Measurements from ENCODE around the gene MADD. TPM values are rescaled to one million over a fixed set of nuclear protein-coding genes. Genes with fewer than 3 reads are reported as not detected.

The MADD gene
- polyA plus RNA-seq, 1 donor from 2014 or later = 66.9 TPM

DNA sequence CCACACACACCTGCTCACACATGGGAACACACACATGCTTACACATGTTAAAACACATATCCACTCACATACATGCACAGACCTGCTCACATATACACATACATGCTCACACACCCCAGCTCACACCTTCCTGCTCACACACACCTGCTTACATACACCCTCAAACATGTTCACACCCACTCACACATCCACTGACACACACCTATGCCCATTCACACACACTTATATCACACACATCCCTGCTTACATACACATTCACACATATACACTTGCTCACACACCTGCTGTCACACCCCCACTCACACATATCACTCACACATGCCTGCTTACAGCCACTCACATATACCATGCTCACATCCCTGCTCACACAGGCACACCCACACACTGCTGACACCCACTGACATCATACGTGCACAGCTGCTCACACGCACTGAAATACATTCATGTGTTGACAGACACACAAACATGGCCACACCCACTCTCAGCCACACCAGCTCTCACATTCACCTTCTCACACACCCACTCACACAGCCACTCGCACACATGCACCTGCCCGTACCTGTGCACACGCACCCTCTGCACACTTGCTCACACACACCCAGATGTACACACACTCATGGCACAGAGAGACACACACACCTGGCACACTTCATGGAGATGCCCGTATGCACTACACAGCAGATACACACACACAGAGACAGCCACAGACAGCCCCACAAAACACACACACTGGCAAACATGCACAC, 88.2 kb downstream of the MADD start:
- TF ChIP-seq, protein P1, sequence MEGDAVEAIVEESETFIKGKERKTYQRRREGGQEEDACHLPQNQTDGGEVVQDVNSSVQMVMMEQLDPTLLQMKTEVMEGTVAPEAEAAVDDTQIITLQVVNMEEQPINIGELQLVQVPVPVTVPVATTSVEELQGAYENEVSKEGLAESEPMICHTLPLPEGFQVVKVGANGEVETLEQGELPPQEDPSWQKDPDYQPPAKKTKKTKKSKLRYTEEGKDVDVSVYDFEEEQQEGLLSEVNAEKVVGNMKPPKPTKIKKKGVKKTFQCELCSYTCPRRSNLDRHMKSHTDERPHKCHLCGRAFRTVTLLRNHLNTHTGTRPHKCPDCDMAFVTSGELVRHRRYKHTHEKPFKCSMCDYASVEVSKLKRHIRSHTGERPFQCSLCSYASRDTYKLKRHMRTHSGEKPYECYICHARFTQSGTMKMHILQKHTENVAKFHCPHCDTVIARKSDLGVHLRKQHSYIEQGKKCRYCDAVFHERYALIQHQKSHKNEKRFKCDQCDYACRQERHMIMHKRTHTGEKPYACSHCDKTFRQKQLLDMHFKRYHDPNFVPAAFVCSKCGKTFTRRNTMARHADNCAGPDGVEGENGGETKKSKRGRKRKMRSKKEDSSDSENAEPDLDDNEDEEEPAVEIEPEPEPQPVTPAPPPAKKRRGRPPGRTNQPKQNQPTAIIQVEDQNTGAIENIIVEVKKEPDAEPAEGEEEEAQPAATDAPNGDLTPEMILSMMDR (IDR thresholded peaks at IDR 0.05; ENCODE audit: poor library complexity, severe bottlenecking) = no peak
- TF ChIP-seq TAF1 (IDR thresholded peaks at IDR 0.05; ENCODE audit: low read depth) (no peak), EP300 (conservative IDR thresholded peaks at IDR 0.05; ENCODE audit: poor library complexity, severe bottlenecking) (no peak), RAD21 (conservative IDR thresholded peaks at IDR 0.05) (no peak), SMC3 (conservative IDR thresholded peaks at IDR 0.05; ENCODE audit: poor library complexity) (no peak), MXI1 (conservative IDR thresholded peaks at IDR 0.05; ENCODE audit: poor library complexity, severe bottlenecking) (no peak), EZH2 (IDR thresholded peaks at IDR 0.05; ENCODE audit: borderline replicate concordance, insufficient read depth, low read length, poor library complexity, severe bottlenecking) (no peak), POLR2AphosphoS5 (IDR thresholded peaks at IDR 0.05) (no peak)
- TF ChIP-seq, protein P2, sequence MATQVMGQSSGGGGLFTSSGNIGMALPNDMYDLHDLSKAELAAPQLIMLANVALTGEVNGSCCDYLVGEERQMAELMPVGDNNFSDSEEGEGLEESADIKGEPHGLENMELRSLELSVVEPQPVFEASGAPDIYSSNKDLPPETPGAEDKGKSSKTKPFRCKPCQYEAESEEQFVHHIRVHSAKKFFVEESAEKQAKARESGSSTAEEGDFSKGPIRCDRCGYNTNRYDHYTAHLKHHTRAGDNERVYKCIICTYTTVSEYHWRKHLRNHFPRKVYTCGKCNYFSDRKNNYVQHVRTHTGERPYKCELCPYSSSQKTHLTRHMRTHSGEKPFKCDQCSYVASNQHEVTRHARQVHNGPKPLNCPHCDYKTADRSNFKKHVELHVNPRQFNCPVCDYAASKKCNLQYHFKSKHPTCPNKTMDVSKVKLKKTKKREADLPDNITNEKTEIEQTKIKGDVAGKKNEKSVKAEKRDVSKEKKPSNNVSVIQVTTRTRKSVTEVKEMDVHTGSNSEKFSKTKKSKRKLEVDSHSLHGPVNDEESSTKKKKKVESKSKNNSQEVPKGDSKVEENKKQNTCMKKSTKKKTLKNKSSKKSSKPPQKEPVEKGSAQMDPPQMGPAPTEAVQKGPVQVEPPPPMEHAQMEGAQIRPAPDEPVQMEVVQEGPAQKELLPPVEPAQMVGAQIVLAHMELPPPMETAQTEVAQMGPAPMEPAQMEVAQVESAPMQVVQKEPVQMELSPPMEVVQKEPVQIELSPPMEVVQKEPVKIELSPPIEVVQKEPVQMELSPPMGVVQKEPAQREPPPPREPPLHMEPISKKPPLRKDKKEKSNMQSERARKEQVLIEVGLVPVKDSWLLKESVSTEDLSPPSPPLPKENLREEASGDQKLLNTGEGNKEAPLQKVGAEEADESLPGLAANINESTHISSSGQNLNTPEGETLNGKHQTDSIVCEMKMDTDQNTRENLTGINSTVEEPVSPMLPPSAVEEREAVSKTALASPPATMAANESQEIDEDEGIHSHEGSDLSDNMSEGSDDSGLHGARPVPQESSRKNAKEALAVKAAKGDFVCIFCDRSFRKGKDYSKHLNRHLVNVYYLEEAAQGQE (IDR thresholded peaks at IDR 0.05; ENCODE audit: borderline replicate concordance) = no peak
- Histone ChIP-seq H3K4me2 (ENCODE audit: low read length) (no peak overlapping the region), H3K27ac (ENCODE audit: low read length) (no peak overlapping the region), H3K4me3 (ENCODE audit: low read length) (no peak overlapping the region), H3K79me2 (replicated peaks; ENCODE audit: insufficient read depth, low read length) (no peaks in the 10 kb centered on the region), H3K9me3 (ENCODE audit: low read length) (no peaks in the 10 kb centered on the region), H3K27me3 (ENCODE audit: insufficient read depth, low read depth, low read length) (no peaks in the 10 kb centered on the region), H2AFZ (ENCODE audit: low read depth, low read length) (no peak overlapping the region), H3F3A (ENCODE audit: insufficient read depth, low read length, poor library complexity, severe bottlenecking) (no peaks in the 10 kb centered on the region), H3K36me3 (ENCODE audit: insufficient read depth, low read length) (no peaks in the 10 kb centered on the region), H3K9ac (ENCODE audit: low read length) (no peak overlapping the region), H4K20me1 (ENCODE audit: insufficient read depth) (no peaks in the 10 kb centered on the region), H3K9me2 (ENCODE audit: insufficient read depth, low read length) (no peaks in the 10 kb centered on the region)

DNA sequence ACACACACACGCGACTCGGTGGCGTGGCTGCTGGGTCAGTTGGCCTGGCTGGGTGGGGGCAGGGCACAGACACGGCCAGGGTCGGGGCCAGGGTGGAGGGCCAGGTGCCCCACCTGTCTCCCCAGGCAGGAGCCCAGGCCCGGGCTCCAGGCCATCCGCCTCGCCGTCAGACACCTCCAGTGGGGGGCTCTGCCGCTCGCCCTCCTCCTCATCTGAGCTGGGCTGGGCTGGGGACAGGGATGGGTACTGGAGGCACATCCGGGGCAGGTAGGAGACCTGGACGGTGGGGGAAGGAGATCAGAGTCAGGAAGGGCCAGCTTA, 88.8 kb downstream of the MADD start:
- Histone ChIP-seq H3K79me2 (replicated peaks; ENCODE audit: insufficient read depth, low read length) (no peaks in the 10 kb centered on the region), H3K36me3 (ENCODE audit: insufficient read depth, low read length) (no peaks in the 10 kb centered on the region), H4K20me1 (ENCODE audit: insufficient read depth) (no peaks in the 10 kb centered on the region), H3K4me2 (ENCODE audit: low read length) (no peak overlapping the region), H3K27ac (ENCODE audit: low read length) (no peak overlapping the region), H3F3A (ENCODE audit: insufficient read depth, low read length, poor library complexity, severe bottlenecking) (no peaks in the 10 kb centered on the region), H3K9ac (ENCODE audit: low read length) (no peak overlapping the region), H3K4me3 (ENCODE audit: low read length) (no peak overlapping the region), H3K27me3 (ENCODE audit: insufficient read depth, low read depth, low read length) (no peaks in the 10 kb centered on the region), H2AFZ (ENCODE audit: low read depth, low read length) (no peak overlapping the region), H3K9me2 (ENCODE audit: insufficient read depth, low read length) (no peaks in the 10 kb centered on the region), H3K9me3 (ENCODE audit: low read length) (no peaks in the 10 kb centered on the region)
- TF ChIP-seq EP300 (conservative IDR thresholded peaks at IDR 0.05; ENCODE audit: poor library complexity, severe bottlenecking) (no peak), EZH2 (IDR thresholded peaks at IDR 0.05; ENCODE audit: borderline replicate concordance, insufficient read depth, low read length, poor library complexity, severe bottlenecking) (no peak), SMC3 (conservative IDR thresholded peaks at IDR 0.05; ENCODE audit: poor library complexity) (no peak), POLR2AphosphoS5 (IDR thresholded peaks at IDR 0.05) (no peak), MXI1 (conservative IDR thresholded peaks at IDR 0.05; ENCODE audit: poor library complexity, severe bottlenecking) (no peak), TAF1 (IDR thresholded peaks at IDR 0.05; ENCODE audit: low read depth) (no peak), RAD21 (conservative IDR thresholded peaks at IDR 0.05) (no peak)
- TF ChIP-seq, protein P1 (IDR thresholded peaks at IDR 0.05; ENCODE audit: poor library complexity, severe bottlenecking) = no peak
- TF ChIP-seq, protein P2 (IDR thresholded peaks at IDR 0.05; ENCODE audit: borderline replicate concordance) = no peak
